Keratinocyte (primary cell): ENCODE data around the gene ARCN1.

Experiments used
- EZH2 ChIP-seq: IDR thresholded peaks from one replicate; pipeline ENCODE4 v1.6.1; 2012; ENCODE audit warnings: inconsistent platforms, mild to moderate bottlenecking, low read length, moderate library complexity
- TF ChIP-seq, protein P1 (sequence below), 3 experiments: IDR thresholded peaks in 1 of 3; conservative IDR thresholded peaks in 1 of 3; optimal IDR thresholded peaks in 1 of 3; 2 replicates in 2 of 3; 3 replicates in 1 of 3; pipeline versions ENCODE3 to v1.5.1; 2011; ENCODE audit warnings: low read length in 3 of 3, mild to moderate bottlenecking in 3 of 3, moderate library complexity in 2 of 3, control low read depth in 1 of 3, inconsistent platforms in 1 of 3; ENCODE audit not compliant: insufficient read depth in 2 of 3; ENCODE audit errors: extremely low read depth in 1 of 3

DNA sequence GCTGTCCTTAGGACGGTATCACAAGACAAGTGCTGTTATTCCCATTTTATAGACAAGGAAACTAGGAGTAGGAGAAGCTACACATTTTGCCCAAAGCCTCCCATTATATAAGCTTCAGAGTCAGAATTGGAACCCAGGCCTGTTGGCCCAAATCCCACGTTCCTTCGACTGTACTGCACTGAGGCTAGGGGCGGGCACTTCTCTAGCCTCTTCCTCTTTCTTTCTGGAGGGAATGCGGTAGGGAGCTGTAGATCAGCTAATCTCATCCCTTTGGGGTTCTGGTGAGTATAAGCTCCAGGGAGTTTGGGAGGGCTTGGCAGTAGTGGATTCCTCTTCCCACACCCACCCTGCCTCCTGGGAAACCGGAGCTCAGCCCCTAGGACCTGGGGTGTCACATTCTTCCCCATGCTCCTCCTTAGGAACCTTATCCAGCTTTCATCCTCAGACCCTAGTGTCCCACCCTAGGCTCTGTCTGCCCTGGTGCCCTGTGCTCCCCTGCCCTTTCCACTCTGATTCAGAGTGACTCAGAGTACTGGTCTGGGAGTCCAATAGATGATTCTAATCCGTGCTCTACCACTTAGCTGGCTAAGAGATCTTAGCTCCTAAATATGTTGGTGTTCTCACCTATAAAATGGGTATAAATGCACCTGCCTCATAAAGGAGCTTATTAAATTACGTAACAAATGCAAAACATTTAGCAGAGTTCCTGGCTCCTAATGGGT, 64.5 kb downstream of the ARCN1 start:
- TF ChIP-seq, protein P1, sequence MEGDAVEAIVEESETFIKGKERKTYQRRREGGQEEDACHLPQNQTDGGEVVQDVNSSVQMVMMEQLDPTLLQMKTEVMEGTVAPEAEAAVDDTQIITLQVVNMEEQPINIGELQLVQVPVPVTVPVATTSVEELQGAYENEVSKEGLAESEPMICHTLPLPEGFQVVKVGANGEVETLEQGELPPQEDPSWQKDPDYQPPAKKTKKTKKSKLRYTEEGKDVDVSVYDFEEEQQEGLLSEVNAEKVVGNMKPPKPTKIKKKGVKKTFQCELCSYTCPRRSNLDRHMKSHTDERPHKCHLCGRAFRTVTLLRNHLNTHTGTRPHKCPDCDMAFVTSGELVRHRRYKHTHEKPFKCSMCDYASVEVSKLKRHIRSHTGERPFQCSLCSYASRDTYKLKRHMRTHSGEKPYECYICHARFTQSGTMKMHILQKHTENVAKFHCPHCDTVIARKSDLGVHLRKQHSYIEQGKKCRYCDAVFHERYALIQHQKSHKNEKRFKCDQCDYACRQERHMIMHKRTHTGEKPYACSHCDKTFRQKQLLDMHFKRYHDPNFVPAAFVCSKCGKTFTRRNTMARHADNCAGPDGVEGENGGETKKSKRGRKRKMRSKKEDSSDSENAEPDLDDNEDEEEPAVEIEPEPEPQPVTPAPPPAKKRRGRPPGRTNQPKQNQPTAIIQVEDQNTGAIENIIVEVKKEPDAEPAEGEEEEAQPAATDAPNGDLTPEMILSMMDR (optimal IDR thresholded peaks at IDR 0.05 in 1 of 3, IDR thresholded peaks at IDR 0.05 in 1 of 3, conservative IDR thresholded peaks at IDR 0.05 in 1 of 3; ENCODE audit: extremely low read depth in 1 of 3, insufficient read depth in 2 of 3, low read length in 3 of 3), result no peak
- TF ChIP-seq EZH2, result no peak
